ENCODE data around the gene VPS33B.

Gene VPS33B

DNA sequence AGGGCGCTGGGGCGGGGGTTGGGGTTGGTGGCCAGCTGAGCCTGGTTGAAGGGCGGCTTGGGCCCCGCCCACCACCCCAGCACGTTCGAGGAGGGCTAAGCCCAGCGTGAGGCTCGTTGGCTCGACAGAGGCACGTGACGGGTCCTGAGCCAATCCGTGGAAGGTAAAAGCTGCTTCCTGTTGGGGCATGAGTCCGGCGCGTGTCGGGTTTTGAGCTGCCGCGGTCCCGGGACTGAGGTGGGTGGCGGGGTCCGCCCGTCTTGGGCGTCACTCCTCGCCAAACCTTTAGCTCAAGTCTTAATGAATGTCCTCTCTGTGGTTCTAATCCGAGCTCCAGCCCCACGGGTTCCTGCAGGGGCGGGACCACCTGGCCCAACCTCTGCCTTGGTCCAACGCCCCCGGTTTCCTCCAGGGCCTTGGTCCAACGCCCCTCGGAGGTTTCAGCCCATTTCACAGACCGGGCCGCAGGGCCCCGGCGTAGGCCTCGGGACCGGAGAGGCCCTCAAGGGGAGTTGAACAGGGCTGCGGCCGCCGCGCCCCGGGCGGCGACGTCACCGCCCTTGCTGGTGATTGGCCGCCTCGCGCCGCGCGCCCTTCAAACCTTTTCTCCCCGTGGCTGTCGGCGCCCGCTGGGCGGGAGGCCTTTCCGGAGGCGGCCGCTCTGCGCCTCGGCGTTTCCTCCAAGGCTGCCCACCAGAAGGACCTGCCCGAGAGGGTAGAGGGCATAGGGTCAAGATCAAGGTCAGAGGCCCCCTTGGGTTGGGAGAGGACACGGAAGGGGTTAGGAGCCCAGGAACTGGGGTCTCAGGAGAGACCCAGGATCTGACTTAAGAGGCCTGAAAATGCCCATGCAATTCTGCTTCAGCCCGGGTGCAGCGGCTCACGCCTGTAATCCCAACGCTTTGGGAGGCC is 67.4 kb downstream of the VPS33B start, which contains the start of gene RCCD1:
Gene RCCD1 (plus strand): TSS at position 173 of the 912 bp plus-strand sequence. CDS start 1,851 bp downstream, outside the sequence.
- in situ Hi-C loops (cut with MboI; ENCODE audit: low sequenced_read_pairs) = loop anchor here (25.0 kb wide), 1 partner anchor 307 kb away; no protein-coding TSS in a partner anchor

- in situ Hi-C loops (cut with MboI; ENCODE audit: low sequenced_read_pairs) = loop anchor here (25.0 kb wide), 1 partner anchor 308 kb away; no protein-coding TSS in a partner anchor
These were observed 68.3 kb downstream of the VPS33B start for GRCh38 chr15:90953947-90954711.

DNA sequence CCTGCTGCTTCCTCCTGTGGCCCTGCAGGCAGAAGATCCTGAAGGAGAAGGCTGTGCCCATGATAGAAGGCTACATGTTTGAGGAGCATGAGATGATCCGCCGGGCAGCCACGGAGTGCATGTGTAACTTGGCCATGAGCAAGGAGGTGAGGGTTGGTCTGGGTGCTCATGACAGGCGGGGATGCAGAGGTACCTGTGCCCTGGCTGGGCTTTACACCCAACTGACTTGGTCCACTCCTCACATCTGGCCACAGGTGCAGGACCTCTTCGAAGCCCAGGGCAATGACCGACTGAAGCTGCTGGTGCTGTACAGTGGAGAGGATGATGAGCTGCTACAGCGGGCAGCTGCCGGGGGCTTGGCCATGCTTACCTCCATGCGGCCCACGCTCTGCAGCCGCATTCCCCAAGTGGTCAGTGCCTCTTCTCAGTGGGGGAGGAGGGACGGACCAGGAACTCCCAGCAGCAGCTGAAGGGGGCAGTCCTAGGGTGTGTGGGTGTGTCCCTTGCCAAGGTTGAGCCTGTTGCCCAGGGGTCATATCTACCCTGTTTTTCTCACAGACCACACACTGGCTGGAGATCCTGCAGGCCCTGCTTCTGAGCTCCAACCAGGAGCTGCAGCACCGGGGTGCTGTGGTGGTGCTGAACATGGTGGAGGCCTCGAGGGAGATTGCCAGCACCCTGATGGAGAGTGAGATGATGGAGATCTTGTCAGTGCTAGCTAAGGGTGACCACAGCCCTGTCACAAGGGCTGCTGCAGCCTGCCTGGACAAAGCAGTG is 69.3 kb downstream of the VPS33B start:
- in situ Hi-C loops (cut with MboI; ENCODE audit: low sequenced_read_pairs) = loop anchor here (25.0 kb wide), 1 partner anchor 309 kb away; no protein-coding TSS in a partner anchor

DNA sequence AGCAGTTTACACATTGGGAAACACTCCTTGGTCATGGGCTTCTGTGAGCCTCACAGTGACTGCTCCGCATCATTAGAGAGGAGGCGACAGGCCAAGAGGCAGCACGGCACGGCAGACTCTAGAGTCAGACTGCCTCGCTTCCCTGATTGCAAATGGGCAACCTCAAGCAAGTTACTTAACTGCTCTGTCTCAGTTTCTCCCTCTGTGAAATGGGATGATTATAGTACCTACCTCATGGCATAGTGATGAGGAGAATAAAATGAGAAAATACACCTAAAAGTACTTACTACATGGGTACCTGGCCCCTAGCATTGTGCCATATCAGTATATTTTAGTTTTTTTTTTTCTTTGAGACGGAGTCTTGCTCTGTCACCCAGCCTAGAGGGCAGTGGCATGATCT is 71.7 kb downstream of the VPS33B start:
- in situ Hi-C loops (cut with MboI; ENCODE audit: low sequenced_read_pairs) = loop anchor here (25.0 kb wide), 1 partner anchor 312 kb away; no protein-coding TSS in a partner anchor

DNA sequence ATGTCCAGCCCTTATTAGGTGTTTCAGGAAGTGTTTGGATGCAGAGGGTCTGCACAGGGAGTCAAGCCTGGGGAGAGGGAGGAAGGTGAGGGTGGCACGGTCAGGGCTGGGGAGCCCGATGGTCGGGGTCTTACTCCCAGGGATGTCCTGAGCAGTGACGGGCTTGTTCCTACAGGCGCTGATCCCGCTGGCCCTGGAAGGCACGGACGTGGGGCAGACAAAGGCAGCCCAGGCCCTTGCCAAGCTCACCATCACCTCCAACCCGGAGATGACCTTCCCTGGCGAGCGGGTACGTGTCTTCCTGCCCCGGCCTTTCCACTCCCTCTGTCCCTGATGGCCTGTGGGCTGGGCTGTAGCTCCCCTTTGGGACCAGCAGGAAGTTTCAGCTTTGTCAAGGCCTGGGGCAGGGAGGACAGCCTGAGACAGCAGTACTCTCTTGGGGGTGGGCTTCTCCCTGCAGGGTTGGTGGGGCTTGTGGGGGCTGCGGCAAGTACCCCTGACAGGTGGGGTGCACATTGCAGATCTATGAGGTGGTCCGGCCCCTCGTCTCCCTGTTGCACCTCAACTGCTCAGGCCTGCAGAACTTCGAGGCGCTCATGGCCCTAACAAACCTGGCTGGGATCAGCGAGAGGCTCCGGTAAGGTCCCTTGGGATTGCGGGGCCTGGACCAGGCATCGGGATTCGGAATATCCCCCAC is 72.3 kb downstream of the VPS33B start:
- in situ Hi-C loops (cut with MboI; ENCODE audit: low sequenced_read_pairs) = loop anchor here (25.0 kb wide), 1 partner anchor 312 kb away; no protein-coding TSS in a partner anchor

Measured in HL-60/S4 treated with retinoic acid at 250 ng/mL for 4 days and 3 days (cell line).